MCF 10A (cell line): ENCODE data around the gene RNF125. TPM values are rescaled to one million over a fixed set of nuclear protein-coding genes. Genes with fewer than 3 reads are reported as not detected.
"Not testable (repeated sequence)": the region's sequence is repeated elsewhere in the genome, so short reads cannot be mapped to it uniquely, and the experiment has no call there.

ENCODE experiments used
- BruUV-seq: library from RNA; stranded (reverse); fragments of 400-500 nt; replicated peaks from 2 replicates; lab custom pipeline; 2021; lab: Mats Ljungman, UMichigan
- CTCF ChIA-PET: fragments of 300-600 bp; sonication (Branson Sonifier 250); formaldehyde crosslinking; extraction: SDS; loops from one replicate; lab custom pipeline; 2021; ENCODE audit warnings: antibody characterized with exemption, inconsistent platforms; lab: Yijun Ruan, JAX
- POLR2A ChIA-PET: fragments of 300-600, 350-650 bp; sonication (Branson Sonifier 250); formaldehyde crosslinking; extraction: SDS; loops from one replicate; lab custom pipeline; 2020; ENCODE audit warnings: antibody characterized with exemption, inconsistent platforms; lab: Yijun Ruan, JAX
- DNase-seq: peaks from one replicate; pipeline ENCODE4 v3.0.0-alpha.2; 2018; ENCODE audit not compliant: unreplicated experiment
- H3K27ac Mint-ChIP-seq: one replicate; pipeline ENCODE4 v1.8.0; 2022; ENCODE audit warnings: mild to moderate bottlenecking, low read depth, mixed read lengths; ENCODE audit not compliant: unreplicated experiment
- H3K27me3 Mint-ChIP-seq: one replicate; pipeline ENCODE4 v1.8.0; 2022; ENCODE audit warnings: mixed read lengths; ENCODE audit not compliant: insufficient read depth, unreplicated experiment
- H3K36me3 Mint-ChIP-seq: one replicate; pipeline ENCODE4 v1.8.0; 2022; ENCODE audit warnings: mild to moderate bottlenecking, moderate library complexity, mixed read lengths; ENCODE audit not compliant: insufficient read depth, unreplicated experiment
- H3K4me1 Mint-ChIP-seq: one replicate; pipeline ENCODE4 v1.8.0; 2022; ENCODE audit warnings: mixed read lengths; ENCODE audit not compliant: insufficient read depth, unreplicated experiment
- H3K4me3 Mint-ChIP-seq: one replicate; pipeline ENCODE4 v1.8.0; 2022; ENCODE audit warnings: mild to moderate bottlenecking, moderate library complexity, mixed read lengths; ENCODE audit not compliant: unreplicated experiment
- H3K9me3 Mint-ChIP-seq: one replicate; pipeline ENCODE4 v1.8.0; 2022; ENCODE audit warnings: mixed read lengths; ENCODE audit not compliant: unreplicated experiment
- intact Hi-C: fragments of 100-400 bp; cut with micrococcal nuclease; formaldehyde crosslinking; loops from 2 replicates; pipeline ENCODE4 v1.14.1; 2022
- total RNA-seq: library from RNA; stranded (reverse); gene quantifications from 2 replicates; pipeline ENCODE4 v1.2.3, GENCODE V29; 2022
- TF ChIP-seq, protein P1 (sequence below): fragments of 200-600 bp; IDR thresholded peaks from one replicate; pipeline ENCODE4 v1.8.0; 2022; ENCODE audit warnings: antibody characterized with exemption, mild to moderate bottlenecking; ENCODE audit not compliant: unreplicated experiment

Gene RNF125
- total RNA-seq, 1 experiment from 2014 or later, result 6.2 TPM

DNA sequence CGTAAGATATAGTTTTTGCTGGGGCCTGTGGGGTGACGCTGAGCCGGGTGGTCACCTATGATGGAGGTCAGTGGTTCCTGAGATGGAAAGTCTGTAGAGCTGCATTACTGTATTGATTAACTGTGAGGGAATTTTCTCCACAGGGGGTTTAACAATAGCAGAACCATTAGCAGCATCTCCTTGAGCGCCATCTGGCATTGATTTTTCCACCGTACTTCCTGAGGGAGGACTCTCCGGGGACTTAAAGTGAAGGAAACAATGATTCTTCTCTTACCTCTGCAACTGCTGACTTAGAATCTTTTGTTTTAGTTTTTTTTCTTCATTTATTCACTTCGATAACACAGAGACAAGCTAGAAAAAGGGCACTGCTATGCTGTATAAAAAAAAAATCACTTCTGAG, 22.6 kb upstream of the RNF125 start:
- H3K4me3 Mint-ChIP-seq, result no peak overlapping the region
- no peaks in the 10 kb centered on the region for H3K27me3 Mint-ChIP-seq
- no peaks in the 10 kb centered on the region for H3K9me3 Mint-ChIP-seq
- intact Hi-C loops, result no loop called here
- no TSS peak for BruUV-seq
- H3K27ac Mint-ChIP-seq, result no peak overlapping the region
- ChIA-PET POLR2A (interaction anchor here (0.7 kb wide), 1 partner anchor 122 kb away, joined by 3 read pairs; no protein-coding TSS in a partner anchor), CTCF (interaction anchor here (0.7 to 1.2 kb wide), 2 partner anchors 28 to 154 kb away, joined by 3 read pairs; no protein-coding TSS in a partner anchor)
- no peaks in the 10 kb centered on the region for H3K4me1 Mint-ChIP-seq
- no peak for DNase-seq
- TF ChIP-seq, protein P1, sequence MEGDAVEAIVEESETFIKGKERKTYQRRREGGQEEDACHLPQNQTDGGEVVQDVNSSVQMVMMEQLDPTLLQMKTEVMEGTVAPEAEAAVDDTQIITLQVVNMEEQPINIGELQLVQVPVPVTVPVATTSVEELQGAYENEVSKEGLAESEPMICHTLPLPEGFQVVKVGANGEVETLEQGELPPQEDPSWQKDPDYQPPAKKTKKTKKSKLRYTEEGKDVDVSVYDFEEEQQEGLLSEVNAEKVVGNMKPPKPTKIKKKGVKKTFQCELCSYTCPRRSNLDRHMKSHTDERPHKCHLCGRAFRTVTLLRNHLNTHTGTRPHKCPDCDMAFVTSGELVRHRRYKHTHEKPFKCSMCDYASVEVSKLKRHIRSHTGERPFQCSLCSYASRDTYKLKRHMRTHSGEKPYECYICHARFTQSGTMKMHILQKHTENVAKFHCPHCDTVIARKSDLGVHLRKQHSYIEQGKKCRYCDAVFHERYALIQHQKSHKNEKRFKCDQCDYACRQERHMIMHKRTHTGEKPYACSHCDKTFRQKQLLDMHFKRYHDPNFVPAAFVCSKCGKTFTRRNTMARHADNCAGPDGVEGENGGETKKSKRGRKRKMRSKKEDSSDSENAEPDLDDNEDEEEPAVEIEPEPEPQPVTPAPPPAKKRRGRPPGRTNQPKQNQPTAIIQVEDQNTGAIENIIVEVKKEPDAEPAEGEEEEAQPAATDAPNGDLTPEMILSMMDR, result no peak
- no peaks in the 10 kb centered on the region for H3K36me3 Mint-ChIP-seq

DNA sequence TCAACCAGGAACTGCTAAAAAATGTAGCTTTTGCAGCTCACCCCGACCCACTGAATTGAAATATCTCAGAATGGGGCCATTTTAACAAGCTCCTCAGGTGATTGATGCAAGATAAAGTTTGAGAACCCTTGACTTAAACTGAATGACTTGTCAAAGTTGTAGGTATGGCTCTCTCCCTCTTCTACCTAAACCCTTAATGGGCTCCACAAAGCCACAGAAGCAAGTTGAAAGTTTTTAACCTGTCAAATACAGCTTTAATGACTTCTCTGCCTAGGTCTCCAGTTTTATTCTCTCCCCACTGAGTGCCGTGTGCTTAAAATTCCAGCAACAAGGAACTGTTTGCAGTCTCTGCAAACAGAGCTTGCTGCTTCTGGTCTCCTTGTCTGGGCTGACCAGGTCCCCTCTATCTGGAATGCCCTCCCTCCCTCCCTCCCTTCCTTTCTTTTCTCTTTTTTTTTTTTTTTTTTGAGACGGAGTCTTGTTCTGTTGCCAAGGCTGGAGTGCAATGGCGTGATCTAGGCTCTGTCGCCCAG, 19.7 kb upstream of the RNF125 start:
- POLR2A ChIA-PET, result interaction anchor here (1.0 kb wide), 1 partner anchor 26 kb away, joined by 3 read pairs; no protein-coding TSS in a partner anchor
- H3K27ac Mint-ChIP-seq, result no peak overlapping the region
- H3K27me3 Mint-ChIP-seq, result no peaks in the 10 kb centered on the region
- H3K36me3 Mint-ChIP-seq, result no peaks in the 10 kb centered on the region
- CTCF ChIA-PET, result interaction anchor here (1.1 kb wide), 1 partner anchor 21 kb away, joined by 3 read pairs; no protein-coding TSS in a partner anchor
- no peak for DNase-seq
- BruUV-seq, result no TSS peak
- intact Hi-C loops, result no loop called here
- no peaks in the 10 kb centered on the region for H3K4me1 Mint-ChIP-seq
- TF ChIP-seq, protein P1, result no peak
- H3K4me3 Mint-ChIP-seq, result no peak overlapping the region
- no peaks in the 10 kb centered on the region for H3K9me3 Mint-ChIP-seq

DNA sequence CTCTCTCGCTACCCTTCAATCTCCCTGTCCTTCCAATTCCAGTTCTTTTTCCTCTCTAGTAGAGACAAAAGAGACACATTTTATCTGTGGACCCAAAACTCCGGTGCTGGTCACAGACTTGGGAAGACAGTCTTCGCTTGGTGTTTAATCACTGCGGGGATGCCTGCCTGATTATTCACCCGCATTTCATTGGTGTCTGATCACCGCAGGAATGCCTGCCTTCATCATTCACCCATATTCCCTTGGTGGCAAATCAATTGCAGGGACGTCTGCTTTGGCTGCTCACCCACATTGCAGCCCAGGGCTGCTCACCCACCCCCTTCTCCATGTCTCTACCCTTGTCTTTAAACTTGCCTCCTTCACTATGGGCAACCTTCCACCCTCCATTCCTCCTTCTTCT, 17.5 kb upstream of the RNF125 start:
- CTCF ChIA-PET, H3K36me3 Mint-ChIP-seq, DNase-seq, POLR2A ChIA-PET, H3K27me3 Mint-ChIP-seq, BruUV-seq, H3K4me1 Mint-ChIP-seq, H3K27ac Mint-ChIP-seq, H3K9me3 Mint-ChIP-seq, H3K4me3 Mint-ChIP-seq, intact Hi-C loops: not testable (repeated sequence)

DNA sequence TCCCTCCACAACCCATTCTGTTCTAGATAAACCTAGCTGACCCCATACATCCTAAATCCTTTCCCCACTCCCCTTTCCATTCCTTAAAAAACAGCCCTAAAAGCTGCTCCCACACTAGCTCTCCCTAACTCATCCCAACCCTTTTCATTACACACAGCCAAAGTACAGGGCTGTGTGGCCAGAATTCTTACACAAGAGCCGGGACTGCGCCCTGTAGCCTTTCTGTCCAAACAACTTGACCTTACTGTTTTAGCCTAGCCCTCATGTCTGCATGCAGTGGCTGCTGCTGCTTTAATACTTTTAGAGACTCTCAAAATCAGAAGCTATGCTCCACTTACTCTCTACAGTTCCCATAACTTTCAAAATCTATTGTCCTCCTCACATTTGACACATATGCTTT, 14.8 kb upstream of the RNF125 start:
- CTCF ChIA-PET, result interaction anchor here (0.6 kb wide), 1 partner anchor 12 kb away, joined by 3 read pairs; no protein-coding TSS in a partner anchor
- POLR2A ChIA-PET, H3K4me1 Mint-ChIP-seq, H3K4me3 Mint-ChIP-seq, H3K36me3 Mint-ChIP-seq, intact Hi-C loops, H3K27ac Mint-ChIP-seq, H3K27me3 Mint-ChIP-seq, DNase-seq, H3K9me3 Mint-ChIP-seq, BruUV-seq: not testable (repeated sequence)

DNA sequence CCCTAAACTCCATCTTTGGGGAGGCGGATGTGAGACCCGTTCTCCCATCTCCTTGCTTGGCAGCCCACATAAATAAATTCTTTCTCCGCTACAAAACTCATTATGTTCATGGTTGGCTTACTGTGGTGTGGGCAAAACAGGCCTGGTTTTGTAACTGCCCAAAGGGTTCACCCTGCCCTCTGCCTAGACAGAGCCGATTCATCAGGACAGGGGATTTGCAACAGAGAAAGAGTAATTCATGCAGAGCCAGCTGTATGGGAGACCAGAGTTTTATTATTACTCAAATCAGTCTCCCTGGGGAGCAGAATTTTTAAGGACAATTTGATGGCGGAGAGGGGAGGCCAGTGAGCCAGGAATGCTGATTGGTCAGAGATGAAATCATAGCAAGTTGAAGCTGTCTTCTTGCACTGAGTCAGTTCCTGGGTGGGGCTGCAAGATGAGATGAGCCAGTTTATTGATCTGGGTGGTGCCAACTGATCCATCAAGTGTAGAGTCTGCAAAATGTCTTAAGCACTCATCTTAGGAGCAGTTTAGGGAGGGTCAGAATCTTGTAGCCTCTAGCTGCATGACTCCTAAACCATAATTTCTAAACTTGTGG, 8.4 kb upstream of the RNF125 start:
- intact Hi-C loops, result no loop called here
- Mint-ChIP-seq H3K4me3 (no peak overlapping the region), H3K27me3 (no peaks in the 10 kb centered on the region), H3K27ac (no peak overlapping the region), H3K4me1 (peaks cover 7% of the 10 kb centered on the region), H3K9me3 (no peaks in the 10 kb centered on the region), H3K36me3 (no peaks in the 10 kb centered on the region)
- BruUV-seq, result no TSS peak
- DNase-seq, result no peak
- POLR2A ChIA-PET, result interaction anchor here (0.6 to 1.8 kb wide), 2 partner anchors 9 to 106 kb away, joined by 4 to 8 read pairs; partner anchors contain the start of gene RNF125
- TF ChIP-seq, protein P1, result no peak
- CTCF ChIA-PET, result interaction anchor here (1.1 kb wide), 1 partner anchor 8 kb away, joined by 4 read pairs; the partner anchor contains the start of gene RNF125
